Peyer's patch (tissue), 4 donors: ENCODE data around the gene GNG7.

Experiments used
- CTCF ChIP-seq, 6 experiments: fragments of 450-650 bp in 4 of 6; fragments of 200-600 bp in 2 of 6; sonication (generic) in 1 of 6; IDR thresholded peaks; one replicate each; pipeline ENCODE4 v1.5.1; 2017 to 2019; ENCODE audit warnings: antibody characterized with exemption in 6 of 6, mild to moderate bottlenecking in 3 of 6, moderate library complexity in 1 of 6
- POLR2A ChIP-seq, 2 donors: fragments of 450-650 bp; IDR thresholded peaks; one replicate each; pipeline ENCODE4 v1.5.1; 2017; ENCODE audit warnings: antibody characterized with exemption in 2 of 2, mild to moderate bottlenecking in 2 of 2, moderate library complexity in 2 of 2

- TF ChIP-seq CTCF (IDR thresholded peaks at IDR 0.05) (no peak), POLR2A (IDR thresholded peaks at IDR 0.05) (no peak)
These were observed 152.7 kb downstream of the GNG7 start for GRCh38 chr19:2549701-2550191.
